PFSK-1 (cell line): ENCODE results near the gene ZBTB16.

Experiments used
- POLR2AphosphoS5 ChIP-seq: IDR thresholded peaks from 2 replicates; pipeline ENCODE4 v1.6.1; 2012; ENCODE audit warnings: low read depth, mild to moderate bottlenecking, control low read depth, low read length, moderate library complexity
- TAF1 ChIP-seq: IDR thresholded peaks from 2 replicates; pipeline ENCODE4 v1.6.1; 2012; ENCODE audit warnings: low read length, control low read depth, borderline replicate concordance; ENCODE audit not compliant: insufficient read depth

- no peak for TF ChIP-seq TAF1
- TF ChIP-seq POLR2AphosphoS5 = no peak
Observed at GRCh38 chr11:114289779-114290178, 230.3 kb downstream of the ZBTB16 start.
